Fibroblast of lung (primary cell): ENCODE data around the gene APPL2. TPM values are rescaled to one million over a fixed set of nuclear protein-coding genes. Genes with fewer than 3 reads are reported as not detected.

Experiments used
- DNase-seq, 2 donors: peaks; one replicate each; pipeline versions ENCODE4 v3.0.0 to v3.0.0-alpha.2; 2010; ENCODE audit warnings: low read depth in 2 of 2
- H2AFZ ChIP-seq: 2 replicates; pipeline ENCODE4 v1.5.1; 2012; ENCODE audit warnings: low read length, control low read depth, inconsistent platforms
- H3K27ac ChIP-seq: 2 replicates; pipeline ENCODE4 v1.5.1; 2011; ENCODE audit warnings: low read length, control low read depth; ENCODE audit not compliant: insufficient read depth
- H3K27me3 ChIP-seq: 2 replicates; pipeline ENCODE4 v1.5.1; 2011; ENCODE audit warnings: mild to moderate bottlenecking, low read length; ENCODE audit not compliant: control insufficient read depth, insufficient read depth
- H3K36me3 ChIP-seq: 2 replicates; pipeline ENCODE4 v1.5.1; 2011; ENCODE audit warnings: low read length; ENCODE audit not compliant: control insufficient read depth, insufficient read depth
- H3K4me1 ChIP-seq: 2 replicates; pipeline ENCODE4 v1.5.1; 2011; ENCODE audit warnings: low read length; ENCODE audit not compliant: control insufficient read depth, insufficient read depth; ENCODE audit errors: extremely low read depth
- H3K4me2 ChIP-seq: 2 replicates; pipeline ENCODE4 v1.5.1; 2011; ENCODE audit warnings: low read length, control low read depth; ENCODE audit not compliant: insufficient read depth; ENCODE audit errors: extremely low read depth
- H3K4me3 ChIP-seq, 4 experiments: fragments of 200-600 bp in 1 of 4; sonication (generic) in 1 of 4; replicated peaks in 1 of 4; 2 replicates each; pipeline ENCODE4 v1.5.1; 2011 to 2016; ENCODE audit warnings: low read length in 4 of 4, low read depth in 3 of 4, mild to moderate bottlenecking in 3 of 4, control low read depth in 2 of 4, inconsistent platforms in 1 of 4, mixed read lengths in 1 of 4; ENCODE audit not compliant: insufficient read depth in 1 of 4; ENCODE audit errors: control extremely low read depth in 1 of 4
- H3K79me2 ChIP-seq: 2 replicates; pipeline ENCODE4 v1.5.1; 2012; ENCODE audit warnings: mild to moderate bottlenecking, low read length, inconsistent platforms; ENCODE audit not compliant: control insufficient read depth, insufficient read depth
- H3K9ac ChIP-seq: 2 replicates; pipeline ENCODE4 v1.5.1; 2011; ENCODE audit warnings: mild to moderate bottlenecking, low read length, control low read depth; ENCODE audit not compliant: insufficient read depth
- H3K9me3 ChIP-seq: 2 replicates; pipeline ENCODE4 v1.5.1; 2012; ENCODE audit warnings: low read depth, low read length; ENCODE audit not compliant: control insufficient read depth, insufficient read depth
- H4K20me1 ChIP-seq: 2 replicates; pipeline ENCODE4 v1.5.1; 2011; ENCODE audit warnings: low read length; ENCODE audit not compliant: control insufficient read depth, insufficient read depth; ENCODE audit errors: extremely low read depth
- EZH2 ChIP-seq: IDR thresholded peaks from 2 replicates; pipeline ENCODE4 v1.5.1; 2012; ENCODE audit warnings: low read length, control low read depth, mild to moderate bottlenecking; ENCODE audit errors: missing control alignments
- polyA plus RNA-seq, 2 donors: library from polyadenylated mRNA; depleted of rRNA in 1 of 2; stranded (reverse) in 1 of 2; unstranded in 1 of 2; fragments of >200 nt; gene quantifications; 2 replicates each; pipeline ENCODE4 v1.2.1, GENCODE V29; 2011 to 2012; ENCODE audit warnings: missing spikeins in 1 of 2
- total RNA-seq: library from RNA; depleted of rRNA; stranded (reverse); fragments of >200 nt; gene quantifications from 2 replicates; pipeline ENCODE4 v1.2.1, GENCODE V29; 2014
- TF ChIP-seq, protein P1 (sequence below), 2 donors: IDR thresholded peaks in 1 of 2; conservative IDR thresholded peaks in 1 of 2; 1 replicate in 1 of 2; 2 replicates in 1 of 2; pipeline ENCODE4 v1.5.1; 2011 to 2012; ENCODE audit warnings: low read length in 2 of 2, control low read depth in 1 of 2, inconsistent platforms in 1 of 2, low read depth in 1 of 2, mild to moderate bottlenecking in 1 of 2

APPL2 gene
- total and polyA plus RNA-seq, 2 donors (not counting 1 experiment from before 2014, with no cell fraction given): 53.8 to 68.0 TPM

DNA sequence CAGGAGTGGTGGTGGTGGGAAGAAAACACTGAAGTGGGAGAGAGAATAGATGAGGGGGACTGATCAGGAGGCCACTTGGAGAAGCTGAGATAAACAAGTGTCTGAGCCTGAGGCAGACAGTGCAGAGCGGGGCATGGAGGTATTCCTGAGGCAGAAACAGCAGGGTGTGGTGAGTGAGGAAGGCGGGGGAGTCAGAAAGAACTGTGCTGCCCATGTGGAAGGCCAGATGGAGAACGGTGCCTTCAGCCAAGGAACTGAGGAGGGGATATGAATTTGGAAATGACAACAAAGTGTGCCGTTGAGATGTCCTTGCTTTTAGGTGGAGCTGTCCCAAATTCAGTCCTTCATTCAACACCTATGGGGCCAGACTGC, 13.7 kb downstream of the APPL2 start:
- Histone ChIP-seq H3K9me3 (no peaks in the 10 kb centered on the region), H3K4me1 (peaks cover 7% of the 10 kb centered on the region), H3K79me2 (peaks cover 48% of the 10 kb centered on the region), H3K4me3 (no peak overlapping the region), H3K27me3 (no peaks in the 10 kb centered on the region), H3K27ac (no peak overlapping the region), H3K36me3 (peaks cover 5% of the 10 kb centered on the region), H4K20me1 (no peaks in the 10 kb centered on the region), H2AFZ (no peak overlapping the region), H3K9ac (no peak overlapping the region), H3K4me2 (no peak overlapping the region)
- TF ChIP-seq EZH2: no peak
- TF ChIP-seq, protein P1, sequence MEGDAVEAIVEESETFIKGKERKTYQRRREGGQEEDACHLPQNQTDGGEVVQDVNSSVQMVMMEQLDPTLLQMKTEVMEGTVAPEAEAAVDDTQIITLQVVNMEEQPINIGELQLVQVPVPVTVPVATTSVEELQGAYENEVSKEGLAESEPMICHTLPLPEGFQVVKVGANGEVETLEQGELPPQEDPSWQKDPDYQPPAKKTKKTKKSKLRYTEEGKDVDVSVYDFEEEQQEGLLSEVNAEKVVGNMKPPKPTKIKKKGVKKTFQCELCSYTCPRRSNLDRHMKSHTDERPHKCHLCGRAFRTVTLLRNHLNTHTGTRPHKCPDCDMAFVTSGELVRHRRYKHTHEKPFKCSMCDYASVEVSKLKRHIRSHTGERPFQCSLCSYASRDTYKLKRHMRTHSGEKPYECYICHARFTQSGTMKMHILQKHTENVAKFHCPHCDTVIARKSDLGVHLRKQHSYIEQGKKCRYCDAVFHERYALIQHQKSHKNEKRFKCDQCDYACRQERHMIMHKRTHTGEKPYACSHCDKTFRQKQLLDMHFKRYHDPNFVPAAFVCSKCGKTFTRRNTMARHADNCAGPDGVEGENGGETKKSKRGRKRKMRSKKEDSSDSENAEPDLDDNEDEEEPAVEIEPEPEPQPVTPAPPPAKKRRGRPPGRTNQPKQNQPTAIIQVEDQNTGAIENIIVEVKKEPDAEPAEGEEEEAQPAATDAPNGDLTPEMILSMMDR (conservative IDR thresholded peaks at IDR 0.05 in 1 of 2, IDR thresholded peaks at IDR 0.05 in 1 of 2; ENCODE audit: low read depth in 1 of 2, low read length in 2 of 2): no peak
- DNase-seq: no peak

DNA sequence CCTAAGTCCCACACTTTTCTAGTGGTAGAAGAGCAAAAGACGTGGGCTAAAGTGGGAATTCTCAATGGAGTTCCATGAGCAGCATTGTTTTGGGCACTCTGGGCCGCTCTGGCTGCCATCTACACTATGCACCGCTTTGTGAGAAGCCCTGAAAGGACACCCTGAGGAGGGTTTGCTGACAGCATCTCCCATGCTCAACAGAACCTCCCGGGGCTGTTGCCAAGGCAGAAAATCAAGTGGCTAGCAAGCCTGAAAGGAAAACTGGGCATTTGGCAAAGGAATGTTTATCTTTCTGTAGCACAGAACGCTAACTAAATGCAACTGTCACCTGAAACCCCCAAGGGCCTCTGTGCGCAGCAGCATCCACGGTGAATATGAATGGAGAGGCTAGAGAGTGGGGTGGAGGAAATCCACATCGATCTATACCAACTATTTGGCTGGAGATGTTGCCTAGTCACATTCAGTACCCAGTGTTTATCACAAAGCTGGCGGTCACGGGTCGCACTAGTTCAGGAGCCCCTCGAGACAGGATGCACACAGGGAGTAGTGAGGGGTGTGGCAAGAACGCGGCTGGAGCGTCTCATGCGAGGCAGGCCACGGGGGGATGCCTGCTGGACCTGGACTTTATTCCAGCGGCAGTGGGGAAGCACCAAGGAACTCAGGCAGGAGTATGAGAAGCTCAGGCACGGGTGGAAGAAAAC, 14.2 kb downstream of the APPL2 start:
- no peak for TF ChIP-seq EZH2
- TF ChIP-seq, protein P1 (conservative IDR thresholded peaks at IDR 0.05 in 1 of 2, IDR thresholded peaks at IDR 0.05 in 1 of 2; ENCODE audit: low read depth in 1 of 2, low read length in 2 of 2): no peak
- Histone ChIP-seq H3K4me1 (peaks cover 7% of the 10 kb centered on the region), H2AFZ (no peak overlapping the region), H3K27me3 (no peaks in the 10 kb centered on the region), H3K36me3 (peaks cover 7% of the 10 kb centered on the region), H3K27ac (no peak overlapping the region), H3K9ac (no peak overlapping the region), H3K9me3 (no peaks in the 10 kb centered on the region), H4K20me1 (no peaks in the 10 kb centered on the region), H3K79me2 (peaks cover 45% of the 10 kb centered on the region), H3K4me2 (no peak overlapping the region), H3K4me3 (no peak overlapping the region)
- DNase-seq: no peak

DNA sequence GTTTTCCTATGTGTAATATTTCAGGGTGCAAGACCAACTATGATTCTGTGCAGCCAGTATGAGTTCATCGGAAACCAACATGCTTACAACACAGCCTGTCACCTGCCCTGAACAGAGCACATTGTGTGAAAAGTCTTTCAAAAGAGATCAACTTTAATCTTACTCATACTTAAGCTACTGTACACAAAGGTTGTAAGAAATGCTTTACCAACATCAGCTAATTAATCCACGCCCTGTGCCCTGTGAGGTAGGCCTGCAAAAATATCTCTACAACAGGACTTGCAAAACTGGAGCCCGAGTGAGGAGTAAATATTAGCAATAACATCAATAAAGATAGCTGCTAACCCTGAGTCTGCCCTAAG, 15.1 kb downstream of the APPL2 start:
- Histone ChIP-seq H3K4me1 (peaks cover 4% of the 10 kb centered on the region), H3K36me3 (peaks cover 9% of the 10 kb centered on the region), H3K4me2 (no peak overlapping the region), H4K20me1 (no peaks in the 10 kb centered on the region), H3K9me3 (no peaks in the 10 kb centered on the region), H3K27ac (no peak overlapping the region), H3K27me3 (no peaks in the 10 kb centered on the region), H3K9ac (no peak overlapping the region), H3K4me3 (no peak overlapping the region), H2AFZ (no peak overlapping the region), H3K79me2 (peaks cover 45% of the 10 kb centered on the region)
- no peak for DNase-seq
- TF ChIP-seq EZH2: no peak
- TF ChIP-seq, protein P1 (conservative IDR thresholded peaks at IDR 0.05 in 1 of 2, IDR thresholded peaks at IDR 0.05 in 1 of 2; ENCODE audit: low read depth in 1 of 2, low read length in 2 of 2): no peak
